Measurements from ENCODE around the gene DCC.

Gene DCC

GRCh38 chr18:53131001-53131400, 791.0 kb downstream of the DCC start:
- no peak for TF ChIP-seq CTCF (IDR thresholded peaks at IDR 0.05; ENCODE audit: control insufficient read depth, extremely low read depth, insufficient read depth)
- DNase-seq (ENCODE audit: low read depth) = no peak

GRCh38 chr18:53134711-53135110, 794.7 kb downstream of the DCC start:
- H3K4me3 ChIP-seq (ENCODE audit: low read depth, low read length) = no peak overlapping the region
- TF ChIP-seq CTCF (IDR thresholded peaks at IDR 0.05; ENCODE audit: control insufficient read depth, extremely low read depth, insufficient read depth) = no peak
- DNase-seq (ENCODE audit: low read depth) = no peak

More at GRCh38 chr18:53131001-53131400, 791.0 kb downstream of the DCC start:
- H3K4me3 ChIP-seq (ENCODE audit: low read depth, low read length) = no peak overlapping the region

GRCh38 chr18:53135654-53136053, 795.7 kb downstream of the DCC start:
- no peak overlapping the region for H3K4me3 ChIP-seq (ENCODE audit: low read depth, low read length)
- no peak for TF ChIP-seq CTCF (IDR thresholded peaks at IDR 0.05; ENCODE audit: control insufficient read depth, extremely low read depth, insufficient read depth)
- DNase-seq (ENCODE audit: low read depth) = no peak

- no peak overlapping the region for H3K4me3 ChIP-seq (ENCODE audit: low read depth, low read length)
- TF ChIP-seq CTCF (IDR thresholded peaks at IDR 0.05; ENCODE audit: control insufficient read depth, extremely low read depth, insufficient read depth) = no peak
- no peak for DNase-seq (ENCODE audit: low read depth)
These were observed 799.9 kb downstream of the DCC start for GRCh38 chr18:53139746-53140500.

- no peak for TF ChIP-seq CTCF (IDR thresholded peaks at IDR 0.05; ENCODE audit: control insufficient read depth, extremely low read depth, insufficient read depth)
- no peak for DNase-seq (ENCODE audit: low read depth)
- H3K4me3 ChIP-seq (ENCODE audit: low read depth, low read length) = no peak overlapping the region
These were observed 802.0 kb downstream of the DCC start for GRCh38 chr18:53142005-53142404.

- DNase-seq (ENCODE audit: low read depth) = no peak
- no peak for TF ChIP-seq CTCF (IDR thresholded peaks at IDR 0.05; ENCODE audit: control insufficient read depth, extremely low read depth, insufficient read depth)
- no peak overlapping the region for H3K4me3 ChIP-seq (ENCODE audit: low read depth, low read length)
These were observed 807.5 kb downstream of the DCC start for GRCh38 chr18:53147472-53147871.

- TF ChIP-seq CTCF (IDR thresholded peaks at IDR 0.05; ENCODE audit: control insufficient read depth, extremely low read depth, insufficient read depth) = no peak
- DNase-seq (ENCODE audit: low read depth) = no peak
- H3K4me3 ChIP-seq (ENCODE audit: low read depth, low read length) = no peak overlapping the region
These were observed 808.1 kb downstream of the DCC start for GRCh38 chr18:53148123-53148522.
